ENCODE measurements around the gene CERS4.
"Not testable (repeated sequence)": the region's sequence is repeated elsewhere in the genome, so short reads cannot be mapped to it uniquely, and the experiment has no call there.

The CERS4 gene

DNA sequence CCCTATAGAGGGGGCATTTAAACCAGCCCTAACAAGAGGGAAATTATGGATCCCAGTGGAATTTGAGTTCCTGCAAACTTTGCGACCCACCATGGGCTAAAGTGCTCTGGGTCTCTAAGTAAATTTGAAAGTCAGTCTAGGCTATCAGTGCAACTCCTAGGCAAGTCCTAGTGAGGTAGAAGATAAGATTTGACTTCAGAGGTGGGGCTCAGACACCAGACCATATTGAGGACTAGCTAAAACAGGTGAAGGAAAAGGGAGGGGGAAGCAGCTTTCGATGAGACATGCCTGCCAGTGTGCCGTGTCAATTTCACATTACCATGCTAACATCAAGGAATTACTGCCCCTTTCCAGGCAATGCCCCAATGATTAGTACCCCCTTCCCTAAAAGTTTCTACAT, 60.6 kb downstream of the CERS4 start:
- no peak for DNase-seq

DNA sequence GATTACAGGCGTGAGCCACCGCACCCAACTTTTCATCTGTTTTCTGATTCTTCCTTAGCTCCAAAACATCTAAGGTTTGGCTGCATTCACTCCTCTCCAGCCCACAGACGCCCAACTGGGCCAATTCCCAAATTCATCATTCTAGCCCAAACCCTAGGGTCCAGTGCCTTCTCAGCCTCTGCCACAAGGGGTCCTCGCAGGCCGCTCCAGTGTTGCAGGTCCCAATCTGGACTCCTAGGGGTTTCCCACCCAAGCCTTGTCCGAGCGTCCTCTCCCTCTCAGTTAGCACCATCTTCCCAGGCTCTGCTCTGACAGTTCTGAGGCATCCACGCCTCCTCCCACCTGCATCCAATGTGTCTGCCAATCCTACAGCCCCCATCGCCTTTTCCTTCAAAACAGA, 67.3 kb downstream of the CERS4 start:
- DNase-seq = not testable (repeated sequence)

DNA sequence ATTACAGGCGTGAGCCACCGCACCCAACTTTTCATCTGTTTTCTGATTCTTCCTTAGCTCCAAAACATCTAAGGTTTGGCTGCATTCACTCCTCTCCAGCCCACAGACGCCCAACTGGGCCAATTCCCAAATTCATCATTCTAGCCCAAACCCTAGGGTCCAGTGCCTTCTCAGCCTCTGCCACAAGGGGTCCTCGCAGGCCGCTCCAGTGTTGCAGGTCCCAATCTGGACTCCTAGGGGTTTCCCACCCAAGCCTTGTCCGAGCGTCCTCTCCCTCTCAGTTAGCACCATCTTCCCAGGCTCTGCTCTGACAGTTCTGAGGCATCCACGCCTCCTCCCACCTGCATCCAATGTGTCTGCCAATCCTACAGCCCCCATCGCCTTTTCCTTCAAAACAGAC, 82.2 kb downstream of the CERS4 start:
- not testable (repeated sequence) for DNase-seq

DNA sequence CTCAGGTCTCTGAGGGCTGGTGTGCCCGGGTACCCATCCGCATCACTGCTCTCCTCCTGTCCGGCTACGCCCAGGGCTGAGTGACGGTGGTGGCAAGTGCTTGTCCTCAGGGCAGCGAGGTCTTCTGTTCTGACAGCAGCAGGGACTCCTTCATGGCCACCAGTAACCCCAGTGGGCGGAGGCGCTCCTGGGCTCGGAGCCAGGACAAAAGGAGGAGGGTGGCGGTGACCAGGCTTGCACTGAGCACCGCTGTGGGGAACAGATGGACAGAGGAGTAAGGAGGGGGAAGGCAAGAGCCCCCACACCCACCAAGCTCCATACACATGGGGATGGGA, 93.2 kb downstream of the CERS4 start:
- DNase-seq = no peak

DNA sequence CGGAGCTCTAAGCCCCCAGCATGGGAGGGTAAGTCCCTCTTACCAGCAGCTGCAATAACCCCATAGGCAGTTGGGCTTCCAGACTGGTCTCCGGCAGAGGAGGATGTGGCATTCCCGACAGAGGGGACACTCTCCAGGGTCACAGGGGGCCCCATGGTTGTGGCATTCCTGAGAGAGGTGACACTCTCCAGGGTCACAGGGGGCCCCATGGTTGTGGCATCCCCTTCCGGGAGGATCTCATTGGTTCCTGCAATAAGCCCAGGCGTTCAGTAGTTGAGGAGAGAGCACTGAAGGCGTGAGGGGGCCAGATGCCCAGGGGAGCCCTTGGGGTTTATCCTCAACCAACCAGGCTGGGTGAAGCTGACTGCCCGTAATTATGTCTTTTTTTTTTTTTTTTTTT, 93.6 kb downstream of the CERS4 start:
- no peak for DNase-seq

DNA sequence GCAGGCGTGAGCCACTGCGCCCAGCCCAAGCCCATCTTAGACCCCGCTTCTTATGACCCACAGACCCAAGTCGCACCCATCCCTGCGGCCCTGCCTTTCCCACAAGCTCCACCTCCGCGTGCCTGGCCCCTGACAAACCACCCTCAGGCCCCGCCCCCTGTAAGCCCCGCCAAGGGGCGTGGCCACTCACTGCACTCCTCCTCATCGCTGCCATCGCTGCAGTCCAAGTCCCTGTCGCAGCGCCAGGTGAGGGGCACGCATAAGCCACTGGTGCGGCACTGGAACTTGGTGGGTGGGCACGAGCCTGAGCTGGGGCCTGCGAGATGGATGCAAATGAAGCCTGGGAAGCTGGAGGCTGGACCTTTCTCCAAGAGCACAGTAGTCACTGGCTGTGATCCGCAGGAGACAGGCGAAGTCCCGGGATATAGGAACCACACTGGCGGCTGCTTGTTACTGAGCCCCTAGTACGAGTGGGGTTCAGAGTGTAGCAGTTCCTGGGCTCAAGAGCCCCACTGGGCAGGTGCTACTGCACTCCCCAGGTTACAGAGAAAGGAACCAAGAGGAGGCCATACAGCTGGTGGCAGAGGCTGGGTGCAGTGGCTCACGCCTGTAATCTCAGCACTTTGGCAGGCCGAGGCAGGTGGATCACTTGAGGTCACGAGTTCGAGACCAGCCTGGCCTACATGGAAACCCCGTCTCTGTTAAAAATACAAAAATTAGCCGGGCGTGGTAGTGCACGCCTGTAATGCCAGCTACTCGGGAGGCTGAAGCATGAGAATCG, 95.9 kb downstream of the CERS4 start:
- DNase-seq = no peak

DNA sequence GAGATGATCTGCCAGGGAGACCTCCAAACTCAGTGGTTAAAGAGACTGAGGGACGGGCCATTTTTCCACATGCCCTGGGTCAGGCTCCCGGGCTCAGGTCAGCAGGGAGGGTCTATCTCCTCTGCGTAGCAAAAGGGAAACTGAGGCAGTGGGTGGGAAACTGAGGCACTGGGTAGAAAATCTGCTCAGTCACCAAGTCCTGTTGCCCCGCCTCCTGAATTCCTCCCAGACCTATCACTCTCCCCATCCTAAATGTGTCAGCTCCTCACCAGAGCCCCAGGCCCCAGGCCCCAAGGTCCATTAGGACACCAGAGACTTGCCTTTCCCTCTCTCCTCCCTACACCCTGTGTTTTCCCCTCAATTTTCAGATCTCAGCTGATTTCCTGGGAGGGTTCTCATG, 96.6 kb downstream of the CERS4 start:
- DNase-seq = no peak

DNA sequence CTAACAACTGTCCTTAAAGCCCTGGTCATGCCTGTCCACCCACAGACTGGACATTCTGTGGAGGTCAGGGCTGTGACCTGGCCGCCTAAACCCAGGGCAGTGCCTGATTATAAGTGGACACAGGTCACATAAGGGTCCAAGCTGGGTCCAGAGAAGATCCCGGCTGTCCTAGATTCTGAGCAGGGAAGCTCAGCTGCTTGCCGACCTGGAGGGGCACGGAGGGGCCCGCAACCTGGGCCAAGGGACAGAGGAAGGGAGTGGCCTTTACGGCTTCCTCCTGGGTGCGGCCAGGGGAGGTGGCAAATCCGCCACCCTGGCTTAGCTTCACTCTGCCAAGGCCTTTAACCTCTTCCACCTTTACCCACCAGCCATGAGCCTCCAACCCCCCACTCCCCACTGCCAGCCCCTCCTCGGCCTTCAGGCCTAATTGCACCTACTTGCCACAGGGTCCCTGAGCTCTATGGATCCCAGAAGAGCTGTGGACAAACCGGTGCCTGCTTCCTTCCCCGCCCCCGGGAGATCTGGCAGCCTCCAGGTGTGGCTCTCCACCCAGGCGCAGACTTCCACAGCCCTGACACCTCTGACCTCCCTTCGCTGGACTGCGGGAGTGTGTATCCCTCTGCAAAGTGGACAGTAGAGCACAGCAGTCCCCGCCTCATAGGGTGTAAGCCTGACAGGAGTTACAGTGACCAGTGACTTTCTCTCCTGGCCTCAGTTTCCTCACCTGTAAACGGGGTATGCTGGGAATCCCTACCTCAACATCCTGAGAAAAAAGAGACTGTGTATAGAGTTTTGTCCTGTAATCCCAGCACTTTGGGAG, 97.3 kb downstream of the CERS4 start:
- DNase-seq = no peak

DNA sequence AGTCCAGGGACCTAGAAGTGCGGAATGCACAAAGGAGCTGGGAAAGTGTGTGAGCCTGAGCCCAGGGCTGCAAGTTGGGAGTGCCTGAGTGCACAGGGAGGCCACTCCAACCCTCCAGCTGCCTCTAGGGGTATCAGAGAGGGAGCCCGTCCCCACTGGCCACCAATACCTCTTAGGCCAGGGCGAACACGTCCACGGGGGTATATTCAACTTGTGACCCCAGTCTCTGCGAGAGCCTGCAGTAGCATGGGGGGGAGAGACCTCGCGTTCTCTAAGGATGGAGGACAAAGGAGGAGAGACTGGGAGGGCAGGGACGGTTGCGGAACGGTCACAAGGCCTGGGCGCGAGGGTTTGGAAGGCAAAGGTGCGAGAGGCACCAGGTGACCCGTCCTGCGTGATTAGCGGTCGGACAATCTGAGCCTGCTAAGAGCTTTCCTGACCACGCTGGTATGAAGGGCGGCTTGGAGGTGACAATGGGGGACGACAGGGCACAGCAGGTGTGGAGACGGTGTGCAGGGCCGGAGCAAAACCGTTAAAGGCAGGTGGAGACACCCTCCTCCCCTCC, 98.3 kb downstream of the CERS4 start:
- no peak for DNase-seq

DNA sequence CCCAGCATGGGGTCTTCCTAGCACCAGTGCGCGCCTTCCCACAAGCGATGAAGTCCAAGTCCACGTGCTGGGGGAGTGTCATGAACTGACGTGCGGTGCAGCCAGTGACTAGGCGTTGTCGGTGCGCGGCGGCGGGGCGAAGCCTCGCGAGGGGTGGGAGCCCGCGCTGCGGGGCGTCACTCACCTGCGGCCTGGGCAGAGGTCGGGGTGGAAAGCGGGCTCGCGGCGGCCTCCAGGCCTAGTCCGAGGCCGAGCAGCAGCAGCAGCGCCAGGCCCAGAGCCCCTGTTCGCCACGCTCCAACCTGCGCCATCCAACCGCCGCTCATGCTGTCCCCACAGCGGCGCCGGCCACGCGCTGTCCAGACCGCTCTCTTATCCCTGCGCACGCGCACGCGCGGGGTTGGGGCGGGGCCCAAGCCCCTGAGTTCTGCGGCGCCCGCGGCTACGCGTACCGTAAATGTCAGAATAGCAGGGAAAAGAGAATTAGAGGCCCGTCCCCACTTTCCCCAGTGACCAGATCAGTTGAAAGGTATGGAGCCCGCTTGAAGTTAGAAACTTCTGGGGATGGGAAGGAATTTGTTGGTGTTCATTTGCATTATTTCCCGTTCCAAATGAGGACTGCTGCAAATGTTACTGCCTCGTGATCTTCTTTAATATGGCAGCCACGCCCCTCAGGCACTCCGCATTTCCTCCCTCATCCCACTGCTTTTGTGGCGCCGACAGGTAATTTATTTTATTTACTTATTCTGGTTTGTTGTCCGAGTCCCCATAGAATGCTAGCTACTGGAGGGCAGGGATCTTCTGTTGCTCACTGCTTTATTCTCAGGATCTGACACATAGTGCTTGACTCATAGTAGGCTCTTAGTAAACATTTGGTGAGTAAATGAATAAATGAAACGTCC, 99.0 kb downstream of the CERS4 start, which contains the start of gene CD320:
TSS of gene CD320 (minus strand) at position 394 of the 902 bp plus-strand sequence. CDS start at position 326, 68 bp downstream.
- DNase-seq = peak; percentile 81

DNA sequence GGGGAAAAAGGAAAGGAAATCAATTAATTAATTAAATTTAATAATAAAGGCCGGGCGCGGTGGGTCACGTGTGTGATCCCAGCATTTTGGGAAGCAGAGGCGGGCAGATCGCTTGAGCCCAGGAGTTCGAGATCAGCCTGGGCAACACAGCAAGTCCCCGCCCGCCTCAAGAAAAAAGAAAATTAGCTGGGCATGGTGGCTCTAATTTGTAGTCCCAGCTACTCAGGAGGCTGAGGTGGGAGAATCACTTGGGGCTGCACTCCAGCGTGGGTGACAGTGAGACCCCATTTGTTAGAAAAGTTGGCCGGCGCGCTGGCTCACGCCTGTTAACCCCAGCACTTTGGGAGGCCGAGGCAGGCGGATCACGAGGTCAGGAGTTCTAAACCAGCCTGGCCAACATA, 99.7 kb downstream of the CERS4 start:
- no peak for DNase-seq

DNA sequence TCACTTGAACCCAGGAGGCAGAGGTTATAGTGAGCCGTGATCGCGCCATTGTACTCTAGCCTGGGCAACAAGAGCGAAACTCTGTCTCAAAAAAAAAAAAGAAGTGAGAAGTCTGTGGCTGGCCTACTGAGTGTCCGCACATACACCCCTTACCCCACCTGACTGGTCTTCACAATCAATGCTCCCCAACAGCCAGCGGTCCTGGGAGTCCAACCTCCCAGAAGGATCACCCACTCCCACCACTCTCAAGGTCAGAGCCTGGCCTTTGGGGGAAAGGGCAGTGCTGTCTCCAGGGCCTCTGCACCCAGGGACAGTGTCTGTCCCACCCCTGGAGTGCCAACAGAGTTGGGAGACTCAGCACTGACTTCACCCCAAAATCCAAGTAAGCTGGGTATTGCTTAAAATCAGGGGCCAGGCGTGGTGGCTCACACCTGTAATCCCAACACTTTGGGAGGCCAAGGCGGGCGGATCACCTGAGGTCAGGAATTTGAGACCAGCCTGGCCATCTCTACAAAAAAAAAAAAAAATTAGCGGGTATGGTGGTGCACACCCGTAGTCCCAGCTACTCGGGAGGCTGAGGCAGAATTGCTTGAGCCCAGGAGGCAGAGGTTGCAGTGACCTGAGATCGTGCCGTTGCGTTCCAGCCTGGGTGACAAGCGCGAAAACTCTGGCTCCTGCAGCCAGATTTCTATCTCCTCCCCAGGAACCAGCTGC, 101.3 kb downstream of the CERS4 start:
- DNase-seq = no peak

DNA sequence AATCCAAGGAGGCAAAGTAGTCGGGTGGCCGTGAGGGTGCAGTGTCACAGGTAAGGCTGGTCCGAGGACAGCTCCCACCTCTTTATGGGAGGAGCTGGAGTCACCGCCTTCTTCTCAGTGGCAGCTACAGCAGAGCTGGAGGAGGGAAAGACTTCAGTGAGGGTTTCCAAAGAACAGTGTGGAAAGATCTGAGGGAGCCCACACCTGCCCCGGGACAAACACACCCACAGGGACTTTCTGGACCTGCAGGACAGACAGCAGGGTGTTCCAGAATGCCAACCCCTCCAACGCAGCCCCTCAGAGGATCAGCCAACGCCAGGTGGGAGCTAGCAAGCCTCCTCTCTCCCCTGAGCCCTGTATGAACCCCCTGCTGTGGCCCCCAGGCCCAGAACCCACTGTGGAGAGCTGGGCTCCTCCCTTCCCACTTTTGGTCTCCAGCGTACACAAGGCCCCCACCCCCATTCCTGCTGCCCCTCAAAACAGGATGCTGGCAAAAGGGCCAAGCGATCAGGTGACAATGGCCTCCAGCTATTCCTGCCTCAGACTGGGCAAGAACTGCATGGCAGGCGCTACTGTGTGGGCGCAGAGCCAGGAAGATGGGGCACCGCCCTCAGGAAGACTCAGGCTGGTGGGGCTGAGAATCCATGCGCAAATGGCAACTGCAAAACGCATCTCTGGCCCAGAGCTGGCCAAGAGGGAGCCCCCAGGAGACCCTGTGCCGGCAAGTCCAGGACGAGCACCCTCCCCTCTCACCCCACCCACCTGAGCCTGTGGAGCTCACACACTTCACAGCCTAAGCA, 102.5 kb downstream of the CERS4 start:
- no peak for DNase-seq
